GM18861 (cell line): ENCODE results near the gene IL25.

Source experiments
- ATAC-seq: cut with Tn5 transposase; IDR thresholded peaks from one replicate; pipeline ENCODE4 v1.9.1; 2021; ENCODE audit not compliant: unreplicated experiment

Gene IL25

GRCh38 chr14:23352506-23353432 is 19.8 kb upstream of the IL25 start, which contains the start of gene SLC22A17:
SLC22A17 (minus strand) TSS chr14:23352887.
- no peak for ATAC-seq

DNA sequence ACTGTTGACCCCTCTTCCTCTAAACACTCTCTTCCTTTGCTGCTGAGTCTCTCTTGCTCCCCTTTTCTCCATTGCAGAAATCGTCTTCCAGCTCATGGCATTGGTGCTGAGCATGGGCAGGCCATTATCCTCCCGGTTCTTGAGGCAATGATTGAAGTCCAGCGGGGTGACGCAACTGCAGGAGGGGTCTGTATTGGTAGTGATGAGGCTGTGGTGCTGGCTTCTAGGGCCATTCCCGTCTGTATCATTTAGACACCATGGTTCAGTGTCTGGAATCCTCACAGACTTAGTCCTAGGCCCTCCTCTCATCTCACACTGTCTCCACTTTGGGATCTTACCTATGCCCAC is 19.2 kb upstream of the IL25 start:
- ATAC-seq, result no peak

DNA sequence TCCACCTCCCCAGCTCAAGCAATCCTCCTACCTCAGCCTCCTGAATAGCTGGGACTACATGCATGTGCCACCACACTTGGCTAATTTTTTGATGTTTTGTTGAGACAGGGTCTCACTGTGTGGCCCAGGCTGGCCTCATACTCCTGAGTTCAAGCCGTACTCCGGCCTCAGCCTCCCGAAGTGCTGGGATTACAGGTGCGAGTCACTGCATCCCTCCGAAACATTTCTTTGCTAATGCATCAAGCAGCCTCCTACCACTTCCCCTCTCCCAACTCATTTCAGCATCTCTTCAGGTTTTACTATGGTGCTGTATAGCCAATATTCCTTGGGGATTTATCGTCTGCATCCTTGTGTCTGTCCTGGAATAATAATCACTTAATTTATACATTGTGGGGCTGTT is 17.6 kb upstream of the IL25 start:
- ATAC-seq, result no peak

DNA sequence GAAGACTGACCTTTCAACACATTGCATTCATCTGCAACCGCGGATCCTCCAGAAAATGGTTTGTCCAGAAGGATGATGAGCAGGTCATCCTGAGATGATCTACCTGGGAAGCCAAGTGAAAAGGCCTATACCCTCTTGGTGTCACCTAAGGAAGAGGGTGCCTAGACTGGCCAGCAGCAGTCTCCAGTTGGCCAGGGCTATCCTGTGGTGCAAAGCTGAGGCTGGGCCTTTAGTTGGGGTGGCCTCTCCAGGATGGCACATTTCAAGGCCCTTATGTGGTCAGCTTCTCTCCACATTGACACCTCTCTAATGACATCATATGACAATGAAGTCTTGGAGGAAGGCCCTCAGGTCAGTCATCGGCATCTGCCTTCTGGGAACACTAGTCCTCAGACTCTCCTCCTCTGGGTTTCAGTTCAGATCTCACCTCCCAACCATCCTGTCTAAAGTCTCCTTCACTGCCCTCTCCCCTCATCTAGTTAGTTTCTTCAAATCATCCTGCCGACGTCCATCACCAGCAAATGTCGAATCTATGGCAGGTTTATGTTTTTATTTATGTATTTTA is 16.7 kb upstream of the IL25 start:
- ATAC-seq, result no peak

GRCh38 chr14:23356662-23357061 is 15.9 kb upstream of the IL25 start:
- ATAC-seq, result no peak

GRCh38 chr14:23357261-23357660 is 15.3 kb upstream of the IL25 start:
- ATAC-seq, result no peak

DNA sequence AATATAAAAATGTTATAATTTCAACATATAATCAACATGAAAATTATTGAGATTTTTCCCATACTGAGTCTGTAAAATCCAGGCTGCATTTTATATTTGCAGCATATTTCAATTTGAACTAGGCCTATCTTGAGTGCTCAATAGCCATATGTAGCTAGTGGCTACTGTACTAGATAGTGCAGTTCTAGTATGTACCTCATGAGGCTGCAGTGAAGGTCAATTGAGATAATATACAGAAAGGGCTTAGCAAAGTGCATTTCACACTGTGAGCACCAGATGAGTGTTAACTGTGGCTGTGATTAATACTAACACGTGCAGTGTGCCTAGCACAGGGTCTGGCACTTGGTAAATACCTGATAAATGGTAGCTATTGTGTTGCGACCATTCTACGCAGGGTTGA is 14.6 kb upstream of the IL25 start:
- no peak for ATAC-seq

GRCh38 chr14:23358553-23359166 is 13.9 kb upstream of the IL25 start:
- ATAC-seq, result no peak

GRCh38 chr14:23359167-23359626 is 13.4 kb upstream of the IL25 start:
- ATAC-seq, result no peak

GRCh38 chr14:23359722-23360447 is 12.7 kb upstream of the IL25 start:
- no peak for ATAC-seq

DNA sequence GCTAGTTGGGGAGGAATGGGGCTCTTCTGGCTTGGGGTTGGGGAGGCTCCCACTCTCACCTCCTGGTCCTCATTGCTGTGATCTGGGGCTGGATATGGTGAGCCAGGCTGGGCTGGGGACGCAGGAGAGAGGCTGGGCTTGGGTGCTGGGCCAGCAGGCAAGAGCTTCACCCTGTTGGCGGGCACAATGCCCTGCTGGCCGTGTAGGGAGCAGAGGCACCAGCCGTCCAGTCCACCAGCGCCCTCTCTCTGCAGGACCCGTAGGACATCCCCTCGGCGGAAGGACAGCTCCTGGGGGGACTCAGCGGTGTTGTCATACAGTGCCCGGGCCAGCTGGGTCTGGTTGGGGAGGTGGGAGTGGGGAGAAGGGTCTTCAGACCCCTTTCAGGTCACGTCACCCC is 12.1 kb upstream of the IL25 start:
- ATAC-seq, result no peak

GRCh38 chr14:23361320-23361719 is 11.3 kb upstream of the IL25 start:
- ATAC-seq, result no peak

- ATAC-seq, result no peak
Observed at GRCh38 chr14:23361763-23362162, 10.8 kb upstream of the IL25 start.

- ATAC-seq, result no peak
Observed at GRCh38 chr14:23362200-23362599, 10.4 kb upstream of the IL25 start.

DNA sequence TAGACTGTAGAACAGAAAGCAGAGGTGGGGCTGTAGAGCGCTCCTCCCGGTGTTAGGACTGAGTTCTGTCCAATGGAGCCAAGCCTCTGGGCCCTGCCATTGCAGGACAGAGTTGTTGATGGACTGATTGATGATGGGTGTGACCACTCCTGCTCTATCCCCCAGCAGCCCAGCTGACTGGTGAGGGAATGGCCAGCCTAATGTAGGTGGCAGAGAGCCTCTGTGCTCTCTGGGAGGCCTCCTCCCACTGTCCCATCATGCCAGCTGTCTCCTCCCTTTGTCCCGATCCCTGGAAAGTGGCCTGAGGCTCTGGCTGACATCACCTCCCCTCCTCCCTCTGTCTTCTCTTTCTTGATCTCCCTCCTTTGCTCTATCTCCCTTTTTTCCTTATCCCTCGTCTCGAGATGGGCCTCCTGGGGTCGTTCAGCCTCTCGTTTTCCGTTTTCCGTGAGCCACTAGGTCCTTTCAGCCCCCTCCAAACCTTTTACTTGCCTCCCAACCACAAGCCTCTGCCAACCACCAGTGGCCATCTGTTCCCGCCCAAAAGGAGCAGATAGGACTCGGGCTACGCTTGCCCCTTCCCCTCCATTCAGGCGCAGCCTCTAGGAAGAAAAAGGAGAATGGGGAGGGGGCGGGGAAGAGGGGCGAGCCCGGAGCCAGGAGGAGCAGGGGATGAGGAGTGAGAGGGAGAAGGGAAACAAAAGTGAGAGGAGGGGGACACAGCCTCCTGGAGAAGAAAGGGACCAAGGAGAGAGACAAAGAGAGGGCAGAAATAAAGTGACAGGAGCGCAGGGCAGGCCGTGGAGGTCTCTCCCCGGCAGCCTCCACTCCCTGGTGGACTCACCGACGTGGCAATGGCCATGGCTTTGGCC is 8.2 kb upstream of the IL25 start:
- no peak for ATAC-seq

GRCh38 chr14:23365036-23365731 is 7.4 kb upstream of the IL25 start, which contains the start of gene EFS:
EFS (minus strand) TSS chr14:23365172; CDS start chr14:23365025, 147 bp downstream.
- ATAC-seq, result no peak

DNA sequence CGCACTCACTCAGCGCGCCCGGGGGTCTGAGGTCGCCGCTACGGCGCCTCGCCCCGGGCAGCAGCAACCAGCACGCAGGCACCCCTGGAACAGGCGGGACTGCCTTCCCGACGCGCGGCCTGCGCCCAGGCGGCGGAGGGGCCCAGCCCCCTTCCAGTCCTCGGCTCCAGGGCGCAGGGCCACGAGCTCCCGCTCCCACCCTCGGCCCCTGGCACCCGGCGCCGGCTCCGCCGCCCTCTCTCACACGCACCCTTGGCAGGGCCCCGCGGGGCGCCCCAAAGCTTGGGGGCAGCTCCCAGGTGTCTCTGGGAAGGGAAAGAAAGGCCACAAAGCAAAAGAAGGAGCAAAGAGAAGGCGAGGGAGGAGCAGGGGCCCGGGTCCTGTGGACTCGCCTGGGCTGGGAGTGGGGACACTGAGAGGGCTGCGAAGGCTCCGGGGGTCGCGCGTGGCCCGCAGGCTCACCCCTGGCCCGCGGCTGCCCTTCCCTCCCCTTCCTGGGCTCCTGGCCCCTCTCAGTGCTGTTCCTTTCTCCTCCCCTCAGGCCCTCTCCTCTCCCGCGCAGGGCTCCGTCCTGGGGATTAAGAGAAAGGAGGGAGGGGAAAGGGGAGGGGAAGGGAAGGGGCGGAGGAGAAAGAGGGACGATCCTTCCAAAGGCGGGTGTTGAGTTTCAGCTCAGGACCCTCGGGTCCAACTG is 6.7 kb upstream of the IL25 start:
- no peak for ATAC-seq

DNA sequence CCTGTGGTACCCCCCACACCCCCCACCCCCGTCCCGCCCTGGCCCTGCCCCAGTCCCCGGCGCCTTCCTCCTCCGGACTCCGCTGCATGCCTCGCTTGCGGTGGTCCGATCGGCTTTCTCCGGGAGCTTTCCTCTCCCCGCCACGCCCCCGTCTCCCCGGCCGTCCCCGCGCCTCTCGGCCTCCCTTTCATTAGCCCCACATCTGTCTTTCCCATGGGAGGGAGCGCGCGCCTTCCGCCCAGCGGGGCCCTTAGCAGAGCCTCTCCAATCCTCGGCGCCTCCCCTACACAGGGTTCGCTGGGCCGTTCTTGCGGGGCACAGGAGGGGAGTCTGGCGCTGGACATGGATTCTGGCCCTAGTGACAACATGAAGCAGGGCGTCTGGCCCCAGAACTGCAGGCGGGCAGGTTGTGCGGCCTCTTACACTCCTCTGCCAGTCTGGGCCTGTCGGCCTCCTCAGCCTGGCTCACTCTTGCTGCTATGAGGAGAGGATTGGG is 6.1 kb upstream of the IL25 start:
- no peak for ATAC-seq

- ATAC-seq, result no peak
Observed at GRCh38 chr14:23370221-23370620, 2.4 kb upstream of the IL25 start.
